Esophagus muscularis mucosa (tissue), 3 donors: ENCODE data around the gene SEMA3D.

Experiments
- CTCF ChIP-seq, 3 experiments: fragments of 200-600 bp in 2 of 3; fragments of 450-650 bp in 1 of 3; sonication (generic) in 2 of 3; IDR thresholded peaks; one replicate each; pipeline ENCODE4 v1.5.1; 2017 to 2019; ENCODE audit warnings: antibody characterized with exemption in 3 of 3, mild to moderate bottlenecking in 2 of 3, moderate library complexity in 1 of 3
- EP300 ChIP-seq: sonication (generic); formaldehyde crosslinking; IDR thresholded peaks from one replicate; pipeline ENCODE4 v1.6.1; 2017; ENCODE audit warnings: antibody characterized with exemption

GRCh38 chr7:84949501-84949900, 237.4 kb downstream of the SEMA3D start:
- no peak for TF ChIP-seq CTCF (IDR thresholded peaks at IDR 0.05)
- TF ChIP-seq EP300: no peak
